Measurements from ENCODE around the gene CP. TPM values are rescaled to one million over a fixed set of nuclear protein-coding genes. Genes with fewer than 3 reads are reported as not detected.
A peak's percentile ranks its signal among the peaks of the same experiment; 100 is the strongest.
"Not testable (repeated sequence)": the region's sequence is repeated elsewhere in the genome, so short reads cannot be mapped to it uniquely, and the experiment has no call there.

Gene CP
- total RNA-seq, 2 experiments from 2014 or later: not detected

DNA sequence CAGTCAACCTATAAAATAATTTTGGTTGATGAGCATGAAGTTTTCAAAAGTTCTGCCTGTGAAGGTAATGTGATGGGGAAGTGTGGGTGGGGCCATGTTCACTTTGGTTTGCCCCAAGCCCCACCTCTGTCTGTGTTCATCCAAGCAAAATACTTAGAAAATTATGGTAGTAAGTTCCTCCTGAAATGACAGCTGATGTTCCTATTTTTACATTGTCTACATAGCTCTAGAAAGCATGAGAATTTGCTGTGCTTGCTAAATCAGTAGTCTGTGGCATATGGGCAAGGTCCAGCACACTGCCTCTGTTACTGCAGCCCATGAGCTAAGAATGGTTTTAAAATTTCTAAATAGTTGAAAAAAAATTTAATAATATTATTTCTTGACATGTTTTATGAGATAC, 21.9 kb upstream of the CP start:
- Mint-ChIP-seq H3K36me3 (peaks cover 2% of the 10 kb centered on the region), H3K27ac (no peak overlapping the region)

DNA sequence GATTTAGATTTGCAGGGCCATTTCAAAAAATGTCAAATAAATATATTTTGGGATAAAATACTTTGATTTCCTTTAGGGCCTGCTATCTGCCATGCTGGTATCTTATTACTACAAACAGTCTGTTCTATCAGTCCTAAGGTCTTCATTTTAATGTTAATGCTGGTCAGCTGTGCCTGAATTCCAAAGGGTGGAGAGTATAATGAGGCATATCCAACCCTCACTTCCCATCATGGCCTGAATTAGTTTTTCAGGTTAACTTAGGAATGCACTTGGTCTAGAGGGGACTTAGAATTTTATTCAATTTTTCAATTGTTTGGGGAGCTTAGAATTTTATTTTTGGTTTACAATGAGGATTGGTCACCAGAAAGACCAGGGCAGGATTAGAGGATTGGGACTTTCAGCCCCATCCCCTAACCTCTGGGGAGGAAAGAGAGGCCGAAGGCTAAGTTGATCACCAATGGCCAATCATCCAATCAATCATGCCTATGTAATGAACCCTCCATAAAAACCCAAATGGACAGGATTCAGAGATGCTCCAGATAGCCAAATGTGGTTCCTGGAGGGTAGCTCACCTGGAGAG, 17.8 kb upstream of the CP start:
- ATAC-seq (no peak), DNase-seq (no peak)
- Mint-ChIP-seq H3K9me3 (ENCODE audit: low read depth) (no peaks in the 10 kb centered on the region), H3K36me3 (peaks cover 2% of the 10 kb centered on the region), H3K4me1 (peaks cover 10% of the 10 kb centered on the region), H3K4me3 (no peak overlapping the region), H3K27me3 (peaks cover 28% of the 10 kb centered on the region), H3K27ac (no peak overlapping the region)
- CTCF ChIA-PET: no interaction called here

More for the DNA sequence above, 21.9 kb upstream of the CP start:
- Mint-ChIP-seq H3K4me1 (peaks cover 36% of the 10 kb centered on the region), H3K4me3 (no peak overlapping the region), H3K9me3 (ENCODE audit: low read depth) (no peaks in the 10 kb centered on the region), H3K27me3 (peaks cover 7% of the 10 kb centered on the region)
- ATAC-seq: no peak
- CTCF ChIA-PET: interaction anchor here (1.1 kb wide), 1 partner anchor 64 kb away, joined by 3 read pairs; no protein-coding TSS in a partner anchor
- no peak for DNase-seq

DNA sequence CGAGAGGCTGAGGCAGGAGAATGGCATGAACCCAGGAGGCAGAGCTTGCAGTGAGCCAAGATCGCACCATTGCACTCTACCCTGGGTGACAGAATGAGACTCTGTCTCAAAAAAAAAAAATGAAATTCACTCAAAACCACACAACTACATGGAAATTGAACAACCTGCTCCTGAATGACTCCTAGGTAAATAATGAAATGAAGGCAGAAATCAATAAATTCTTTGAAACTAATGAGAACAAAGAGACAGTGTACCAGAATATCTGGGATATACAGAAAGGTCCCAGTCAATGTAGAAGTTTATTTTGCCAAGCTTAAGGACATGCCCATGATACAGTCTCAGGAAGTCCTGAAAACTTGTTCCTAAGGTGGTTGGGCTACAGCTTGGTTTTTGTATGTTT, 16.6 kb upstream of the CP start:
- H3K4me1 Mint-ChIP-seq; H3K36me3 Mint-ChIP-seq; H3K4me3 Mint-ChIP-seq; H3K27ac Mint-ChIP-seq; CTCF ChIA-PET; DNase-seq; H3K9me3 Mint-ChIP-seq (ENCODE audit: low read depth); ATAC-seq: not testable (repeated sequence)
- H3K27me3 Mint-ChIP-seq: peaks cover 28% of the 10 kb centered on the region

DNA sequence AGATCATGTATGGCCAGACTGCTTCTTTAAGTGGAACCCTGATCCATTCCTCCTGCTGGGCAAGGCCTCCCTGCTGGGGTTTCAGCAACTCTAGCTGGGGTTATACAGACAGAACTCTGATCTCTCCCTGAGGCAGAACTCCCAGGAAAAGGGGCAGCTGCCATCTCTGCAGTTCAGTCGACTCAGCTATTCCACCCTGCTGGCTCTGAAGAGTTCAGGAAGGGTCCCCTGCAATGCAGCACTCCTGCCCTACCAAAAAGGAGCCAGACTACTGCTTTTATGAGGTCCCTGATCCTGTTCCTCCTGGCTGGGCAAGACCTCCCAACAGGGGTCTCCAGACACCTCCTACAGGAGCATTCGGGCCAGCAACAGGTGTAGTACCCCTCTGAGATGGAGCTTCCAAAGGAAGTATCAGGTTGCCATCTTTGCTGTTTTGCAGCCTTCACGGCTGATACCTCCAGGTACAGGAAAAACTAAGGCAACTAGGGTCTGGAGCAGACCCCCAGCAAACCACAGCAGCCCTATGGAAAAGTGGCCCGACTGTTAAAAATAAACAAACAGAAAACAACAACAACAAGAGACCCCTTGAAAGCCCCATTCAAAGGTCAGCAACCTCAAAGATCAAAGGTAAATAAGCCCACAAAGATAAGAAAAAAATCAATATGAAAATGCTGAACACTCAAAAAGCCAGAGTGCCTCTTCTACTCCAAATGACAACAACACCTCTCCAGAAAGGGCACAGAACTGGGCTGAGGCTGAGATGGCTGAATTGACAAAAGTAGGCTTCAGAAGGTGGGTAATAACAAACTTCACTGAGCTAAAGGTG, 14.2 kb upstream of the CP start:
- CTCF ChIA-PET: no interaction called here
- H3K4me1 Mint-ChIP-seq: no peaks in the 10 kb centered on the region
- DNase-seq (no peak), ATAC-seq (no peak)
- H3K4me3 Mint-ChIP-seq: no peak overlapping the region
- peaks cover 3% of the 10 kb centered on the region for H3K9me3 Mint-ChIP-seq (ENCODE audit: low read depth)
- no peak overlapping the region for H3K27ac Mint-ChIP-seq
- peaks cover 33% of the 10 kb centered on the region for H3K27me3 Mint-ChIP-seq
- no peaks in the 10 kb centered on the region for H3K36me3 Mint-ChIP-seq

DNA sequence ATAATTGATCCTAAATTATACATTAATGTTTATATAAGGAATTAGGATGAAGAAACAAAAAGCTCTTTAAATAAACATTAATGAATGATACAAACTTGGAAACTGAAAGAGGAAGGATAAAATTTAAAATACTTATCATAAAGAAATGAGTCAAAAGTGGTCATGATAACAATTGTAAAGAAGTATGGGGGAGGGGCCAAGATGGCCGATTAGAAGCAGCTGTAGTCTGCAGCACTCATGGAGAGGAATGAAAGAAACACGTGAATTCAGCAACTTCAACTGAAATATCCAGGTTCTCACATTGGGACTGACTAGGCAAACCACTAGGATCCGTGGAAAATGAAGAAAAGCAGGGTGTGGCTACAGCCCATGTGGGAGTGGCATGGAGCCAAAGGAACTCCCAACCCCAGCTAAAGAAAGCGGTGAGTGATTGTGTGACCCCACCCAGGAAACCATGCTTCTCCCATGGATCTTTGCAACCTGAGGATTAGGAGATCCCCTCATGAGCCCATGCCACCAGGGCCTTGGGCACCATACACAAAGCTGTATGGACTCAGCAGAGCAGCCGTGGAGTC, 13.1 kb upstream of the CP start:
- Mint-ChIP-seq H3K27ac (no peak overlapping the region), H3K36me3 (no peaks in the 10 kb centered on the region), H3K4me1 (no peaks in the 10 kb centered on the region), H3K27me3 (peaks cover 37% of the 10 kb centered on the region), H3K9me3 (ENCODE audit: low read depth) (peaks cover 3% of the 10 kb centered on the region), H3K4me3 (no peak overlapping the region)
- CTCF ChIA-PET: no interaction called here
- no peak for DNase-seq
- no peak for ATAC-seq

DNA sequence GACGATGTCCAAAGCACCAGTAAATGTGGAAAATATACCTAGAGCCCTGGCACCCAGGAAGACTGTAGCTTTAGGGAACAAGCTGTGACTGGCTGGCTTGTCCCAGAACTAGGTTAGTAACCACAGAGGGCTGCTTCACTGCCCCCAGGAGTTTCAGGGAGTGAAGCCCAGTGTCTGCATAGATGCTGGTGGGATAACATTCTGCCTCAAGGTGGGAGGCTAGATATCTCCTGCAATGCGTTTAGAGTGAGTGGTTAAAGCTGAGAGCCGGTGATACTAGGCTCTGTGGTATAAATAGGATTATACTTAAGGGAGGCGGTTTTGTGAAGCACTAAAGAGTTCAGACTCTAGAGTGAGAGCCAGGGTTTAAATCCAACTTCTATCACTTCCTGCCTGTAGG, 11.7 kb upstream of the CP start:
- H3K4me3 Mint-ChIP-seq: no peak overlapping the region
- no peaks in the 10 kb centered on the region for H3K36me3 Mint-ChIP-seq
- H3K9me3 Mint-ChIP-seq (ENCODE audit: low read depth): peaks cover 3% of the 10 kb centered on the region
- CTCF ChIA-PET: no interaction called here
- H3K4me1 Mint-ChIP-seq: no peaks in the 10 kb centered on the region
- DNase-seq (no peak), ATAC-seq (no peak)
- H3K27ac Mint-ChIP-seq: no peak overlapping the region
- H3K27me3 Mint-ChIP-seq: peaks cover 36% of the 10 kb centered on the region

DNA sequence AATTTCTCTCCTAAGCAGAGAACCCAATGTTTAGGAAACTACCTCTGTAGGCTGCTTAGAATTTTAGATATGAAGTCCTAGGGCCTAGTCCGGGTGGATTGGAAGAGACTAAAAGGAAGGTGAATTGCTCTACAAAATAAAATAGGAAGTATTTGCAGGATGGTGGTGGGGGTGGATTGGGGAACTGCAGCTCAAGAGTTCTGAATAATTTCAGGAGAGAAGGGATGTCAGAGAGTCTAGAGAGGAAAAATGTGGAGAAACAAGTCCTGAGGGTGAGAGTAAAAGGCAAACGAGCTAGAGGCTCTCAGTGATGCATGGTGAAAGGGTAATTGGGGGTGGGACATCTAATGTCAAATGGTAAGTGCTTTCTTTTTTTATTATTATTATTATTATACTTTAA, 10.2 kb upstream of the CP start:
- DNase-seq (no peak), ATAC-seq (no peak)
- peaks cover 4% of the 10 kb centered on the region for H3K36me3 Mint-ChIP-seq
- peaks cover 3% of the 10 kb centered on the region for H3K9me3 Mint-ChIP-seq (ENCODE audit: low read depth)
- H3K27me3 Mint-ChIP-seq: peaks cover 24% of the 10 kb centered on the region
- H3K4me1 Mint-ChIP-seq: peaks cover under 1% of the 10 kb centered on the region
- H3K27ac Mint-ChIP-seq: no peak overlapping the region
- CTCF ChIA-PET: no interaction called here
- H3K4me3 Mint-ChIP-seq: no peak overlapping the region

DNA sequence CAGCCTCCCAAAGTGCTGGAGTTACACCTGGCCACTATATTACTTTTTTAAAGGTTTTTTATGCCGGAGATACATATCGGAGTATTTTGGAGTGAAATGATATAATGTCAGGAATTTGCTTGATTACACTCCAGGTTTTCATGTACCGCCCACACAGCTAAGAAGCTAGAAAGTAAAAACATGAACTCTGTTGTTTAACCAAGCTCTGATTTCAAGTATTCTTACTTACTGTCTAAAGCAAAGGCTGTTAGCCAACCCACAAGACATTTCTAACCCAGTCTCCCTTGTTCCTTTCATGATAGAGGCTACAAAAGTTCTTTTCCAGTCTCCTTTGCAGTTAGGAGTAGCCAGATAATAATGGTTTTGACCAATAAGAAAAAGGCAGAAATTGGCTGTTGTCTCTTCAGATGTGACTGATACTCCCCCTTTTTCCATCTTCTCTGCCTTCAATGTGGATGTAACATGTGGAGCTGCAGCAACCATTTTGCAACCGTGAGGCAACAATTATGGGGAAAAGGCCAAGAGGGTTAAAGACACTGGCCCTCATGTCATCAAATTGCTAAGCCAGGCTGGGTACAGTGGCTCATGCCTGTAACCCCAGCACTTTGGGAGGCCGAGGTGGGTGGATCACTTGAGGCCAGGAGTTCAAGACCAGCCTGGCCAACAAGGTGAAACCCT, 6.1 kb upstream of the CP start:
- CTCF ChIA-PET: interaction anchor here (0.9 kb wide), 1 partner anchor 98 kb away, joined by 3 read pairs; the partner anchor contains the start of gene HPS3
- H3K4me1 Mint-ChIP-seq: peaks cover 31% of the 10 kb centered on the region
- peaks cover 4% of the 10 kb centered on the region for H3K36me3 Mint-ChIP-seq
- no peak overlapping the region for H3K4me3 Mint-ChIP-seq
- H3K9me3 Mint-ChIP-seq (ENCODE audit: low read depth): peaks cover 3% of the 10 kb centered on the region
- DNase-seq: no peak
- no peak for ATAC-seq
- no peak overlapping the region for H3K27ac Mint-ChIP-seq
- peaks cover 17% of the 10 kb centered on the region for H3K27me3 Mint-ChIP-seq

DNA sequence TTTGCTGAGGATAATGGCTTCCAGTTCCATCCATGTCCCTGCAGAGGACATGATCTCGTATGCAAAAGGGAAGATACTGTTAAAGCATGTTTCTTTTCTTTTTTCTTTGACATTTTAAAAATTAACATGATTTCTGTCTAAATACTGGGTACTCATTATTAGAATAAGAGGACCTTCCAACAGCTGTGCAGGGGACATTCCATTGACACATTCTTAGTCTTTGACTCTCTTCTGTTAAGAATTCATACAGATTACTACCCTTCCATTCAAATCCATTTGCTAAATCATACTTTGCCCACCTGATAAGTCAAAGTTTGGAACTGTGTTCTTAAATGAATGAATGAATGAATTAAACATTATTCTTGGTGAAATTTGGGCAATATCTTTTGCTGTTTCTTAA, 5.1 kb upstream of the CP start:
- ATAC-seq (no peak), DNase-seq (no peak)
- Mint-ChIP-seq H3K9me3 (ENCODE audit: low read depth) (peaks cover 3% of the 10 kb centered on the region), H3K36me3 (peaks cover 4% of the 10 kb centered on the region), H3K4me1 (peaks cover 31% of the 10 kb centered on the region), H3K4me3 (no peak overlapping the region), H3K27ac (no peak overlapping the region), H3K27me3 (peaks cover 16% of the 10 kb centered on the region)
- CTCF ChIA-PET: interaction anchor here (0.9 kb wide), 1 partner anchor 97 kb away, joined by 3 read pairs; the partner anchor contains the start of gene HPS3

DNA sequence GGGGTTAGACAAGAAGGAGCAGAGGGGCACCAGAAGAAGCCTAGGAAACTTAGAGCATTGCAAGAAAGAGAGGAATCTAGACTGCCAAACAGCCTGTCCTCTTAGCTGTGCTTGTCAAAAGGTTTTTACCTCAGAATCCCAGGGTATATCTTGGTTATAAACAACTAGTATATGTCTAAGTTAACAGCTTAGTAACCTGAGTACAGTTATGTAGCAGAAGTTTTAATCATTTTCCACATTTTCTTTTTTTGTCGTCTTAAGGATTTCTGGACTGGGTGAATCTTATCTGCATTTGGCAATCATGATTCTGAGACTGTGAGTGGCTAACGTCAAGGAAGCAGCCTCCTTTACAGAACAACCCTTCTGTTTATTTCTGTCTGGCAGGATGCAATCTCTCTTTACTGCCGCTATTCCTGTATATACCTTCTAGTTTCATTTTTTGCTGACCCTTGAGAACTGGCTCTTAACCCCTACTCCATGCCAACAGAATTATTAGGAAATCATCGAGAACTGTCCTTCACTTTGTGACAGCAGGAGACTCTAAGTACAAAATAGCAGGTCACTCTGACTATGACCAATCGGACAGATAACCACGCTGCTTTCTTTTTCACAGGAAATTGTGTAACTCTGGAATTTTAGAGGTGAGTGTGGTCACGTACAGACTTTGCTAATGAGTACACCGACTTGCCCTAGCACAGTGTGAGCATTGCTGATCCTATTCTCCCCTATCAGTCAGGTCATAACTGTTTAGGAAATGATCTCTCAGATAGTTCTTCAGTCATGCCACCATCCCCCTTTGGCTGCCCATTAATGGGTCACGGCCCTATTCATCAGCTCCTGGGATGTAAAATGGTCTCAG, 3.3 kb upstream of the CP start:
- peak; percentile 89 for ATAC-seq
- Mint-ChIP-seq H3K4me1 (peaks cover 31% of the 10 kb centered on the region), H3K4me3 (peak overlapping the region; percentile 74), H3K36me3 (peaks cover 4% of the 10 kb centered on the region), H3K27me3 (peaks cover 4% of the 10 kb centered on the region), H3K27ac (peak overlapping the region; percentile 79), H3K9me3 (ENCODE audit: low read depth) (no peaks in the 10 kb centered on the region)
- DNase-seq: peak; percentile 63
- CTCF ChIA-PET: interaction anchor here (0.7 kb wide), 1 partner anchor 64 kb away, joined by 3 read pairs; no protein-coding TSS in a partner anchor

DNA sequence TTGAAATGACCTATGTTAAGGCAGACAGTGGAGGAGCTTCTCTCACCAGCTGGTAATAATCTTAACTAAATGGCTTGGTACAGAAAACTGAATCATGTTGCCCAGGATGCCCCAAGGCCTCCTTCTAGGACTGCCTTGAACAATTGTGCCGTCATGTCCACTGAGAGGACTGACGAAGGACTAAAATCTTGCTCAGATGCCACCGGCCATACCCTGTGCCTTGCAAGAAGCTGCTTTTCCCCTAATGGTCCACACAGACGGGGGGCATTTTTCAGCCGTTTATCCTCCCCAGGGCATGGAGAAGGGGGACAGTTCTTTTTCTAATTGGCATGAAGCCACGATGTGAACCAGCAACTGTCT, 1.8 kb upstream of the CP start:
- CTCF ChIA-PET: interaction anchor here (0.6 kb wide), 1 partner anchor 268 kb away, joined by 3 read pairs; no protein-coding TSS in a partner anchor
- peaks cover 31% of the 10 kb centered on the region for H3K4me1 Mint-ChIP-seq
- no peaks in the 10 kb centered on the region for H3K27me3 Mint-ChIP-seq
- H3K4me3 Mint-ChIP-seq: no peak overlapping the region
- no peak for DNase-seq
- no peak overlapping the region for H3K27ac Mint-ChIP-seq
- ATAC-seq: no peak
- H3K9me3 Mint-ChIP-seq (ENCODE audit: low read depth): no peaks in the 10 kb centered on the region
- peaks cover 4% of the 10 kb centered on the region for H3K36me3 Mint-ChIP-seq

DNA sequence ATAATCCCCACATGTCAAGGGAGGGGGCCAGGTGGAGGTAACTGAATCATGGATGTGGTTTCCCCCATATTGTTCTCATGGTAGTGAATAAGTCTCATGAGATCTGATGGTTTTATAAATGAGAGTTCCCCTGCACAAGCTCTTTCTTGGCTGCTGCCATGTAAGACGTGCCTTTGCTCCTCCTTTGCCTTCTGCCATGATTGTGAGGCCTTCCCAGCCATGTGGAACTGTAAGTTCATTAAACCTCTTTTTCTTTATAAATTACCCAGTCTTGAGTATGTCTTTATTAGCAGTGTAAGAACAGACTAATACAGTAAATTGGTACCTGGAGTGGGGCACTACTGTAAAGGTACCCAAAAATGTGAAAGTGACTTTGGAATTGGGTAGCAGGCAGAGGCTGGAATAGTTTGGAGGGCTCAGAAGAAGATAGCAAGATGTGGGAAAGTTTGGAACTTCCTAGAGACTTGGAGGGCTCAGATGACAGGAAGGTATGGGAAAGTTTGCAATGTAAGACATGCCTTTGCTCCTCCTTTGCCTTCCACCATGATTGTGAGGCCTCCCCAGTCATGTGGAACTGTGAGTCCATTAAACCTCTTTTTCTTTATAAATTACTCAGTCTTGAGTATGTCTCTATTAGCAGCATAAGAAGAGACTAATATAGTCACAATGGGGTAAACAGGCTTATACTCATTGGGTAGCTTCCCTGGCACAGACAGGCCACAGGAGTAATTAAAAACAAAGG, 2.1 kb downstream of the CP start:
- H3K9me3 Mint-ChIP-seq (ENCODE audit: low read depth); H3K4me3 Mint-ChIP-seq; ATAC-seq; CTCF ChIA-PET; H3K27me3 Mint-ChIP-seq; H3K36me3 Mint-ChIP-seq; DNase-seq; H3K27ac Mint-ChIP-seq: not testable (repeated sequence)
- H3K4me1 Mint-ChIP-seq: peaks cover 11% of the 10 kb centered on the region
